Adrenal gland (tissue), 12 donors: ENCODE data around the gene MCF2L. TPM values are rescaled to one million over a fixed set of nuclear protein-coding genes. Genes with fewer than 3 reads are reported as not detected.

Source experiments
- DNase-seq, 7 donors: peaks; one replicate each; pipeline ENCODE4 v3.0.0-alpha.2; 2019 to 2020
- H3K27ac ChIP-seq, 5 donors: fragments of 200-600 bp; sonication (generic) in 4 of 5; 1 replicate in 3 of 5; 2 replicates in 2 of 5; pipeline versions ENCODE4 v1.5.1 to v1.8.0; 2016 to 2020; ENCODE audit warnings: mild to moderate bottlenecking in 1 of 5
- H3K27me3 ChIP-seq: fragments of 200-600 bp; 2 replicates; pipeline ENCODE4 v1.8.0; 2021
- H3K36me3 ChIP-seq, 2 donors: fragments of 200-600 bp; replicated peaks in 1 of 2; 1 replicate in 1 of 2; 2 replicates in 1 of 2; pipeline versions ENCODE4 v1.5.1 to v1.8.0; 2018 to 2022
- H3K4me1 ChIP-seq, 2 donors: fragments of 200-600 bp; replicated peaks in 1 of 2; 1 replicate in 1 of 2; 2 replicates in 1 of 2; pipeline versions ENCODE4 v1.5.1 to v1.8.0; 2018 to 2021
- H3K4me3 ChIP-seq, 4 donors: fragments of 200-600 bp; sonication (generic) in 3 of 4; one replicate each; pipeline ENCODE4 v1.5.1; 2016 to 2018
- H3K9me3 ChIP-seq, 3 donors: fragments of 200-600 bp; sonication (generic) in 1 of 3; replicated peaks in 1 of 3; 1 replicate in 2 of 3; 2 replicates in 1 of 3; pipeline versions ENCODE4 v1.5.1 to v1.8.0; 2016 to 2021
- POLR2A ChIP-seq, 2 donors: fragments of 450-650 bp; IDR thresholded peaks; one replicate each; pipeline ENCODE4 v1.6.1; 2017; ENCODE audit warnings: antibody characterized with exemption in 2 of 2, mild to moderate bottlenecking in 2 of 2, moderate library complexity in 1 of 2
- WGBS, 4 donors: extraction: QIAGEN DNeasy Blood & Tissue Kit in 2 of 4; methylation state at CpG; one replicate each; pipeline versions ENCODE4 v1.1.5 to v1.1.7; 2013 to 2017; 5-methylcytosine and 5-hydroxymethylcytosine counted together
- intact Hi-C, 2 donors: fragments of 100-400 bp; cut with DNase I; formaldehyde crosslinking; loops; one replicate each; pipeline versions ENCODE4 v1.14.1 to v1.15.0; 2022 to 2023
- polyA plus RNA-seq, 3 donors: library from polyadenylated mRNA; stranded (reverse); fragments of 200-250 nt in 2 of 3; fragments of 350-450 nt in 1 of 3; fragmentation: Illumina TruSeq in 1 of 3; extraction: RNeasy Lipid Tissue Mini Kit (QIAGEN cat#74804) in 1 of 3; gene quantifications; one replicate each; pipeline ENCODE4 v1.2.3, GENCODE V29; 2013 to 2014
- total RNA-seq, 9 donors: library from RNA; depleted of rRNA in 4 of 9; stranded (reverse); fragments of >200 nt in 4 of 9; fragments of 120-200 nt in 1 of 9; fragmentation: NEBNext Ultra II Directional in 1 of 9; extraction: Animal tissue kit (Norgen Biotek cat#: 25700) in 1 of 9; gene quantifications; one replicate each; pipeline versions ENCODE4 v1.1.0 to v1.2.4, GENCODE V29; 2013 to 2023
- TF ChIP-seq, protein P1 (sequence below), 6 experiments: fragments of 450-650 bp in 4 of 6; fragments of 200-600 bp in 2 of 6; sonication (generic) in 1 of 6; IDR thresholded peaks; 1 replicate in 5 of 6; 2 replicates in 1 of 6; pipeline versions ENCODE4 v1.5.1 to v1.8.0; 2016 to 2021; ENCODE audit warnings: antibody characterized with exemption in 6 of 6, mild to moderate bottlenecking in 2 of 6, moderate library complexity in 1 of 6
- donor health status: healthy with polysubstance abuse.
- donor health status: Bipolar disorder and iron deficiency.
- donor health status: DM: yes; HTN: yes; CAD: no.
- donor health status: DM: no; HTN: no; CAD: no.
- donor health status: DM: no; HTN: no; CAD: no.
- donor health status: DM: yes; HTN: yes; CAD: no.

Gene MCF2L
- total and polyA plus RNA-seq, 12 donors: 7.6 to 49.0 (median 15.3) TPM

DNA sequence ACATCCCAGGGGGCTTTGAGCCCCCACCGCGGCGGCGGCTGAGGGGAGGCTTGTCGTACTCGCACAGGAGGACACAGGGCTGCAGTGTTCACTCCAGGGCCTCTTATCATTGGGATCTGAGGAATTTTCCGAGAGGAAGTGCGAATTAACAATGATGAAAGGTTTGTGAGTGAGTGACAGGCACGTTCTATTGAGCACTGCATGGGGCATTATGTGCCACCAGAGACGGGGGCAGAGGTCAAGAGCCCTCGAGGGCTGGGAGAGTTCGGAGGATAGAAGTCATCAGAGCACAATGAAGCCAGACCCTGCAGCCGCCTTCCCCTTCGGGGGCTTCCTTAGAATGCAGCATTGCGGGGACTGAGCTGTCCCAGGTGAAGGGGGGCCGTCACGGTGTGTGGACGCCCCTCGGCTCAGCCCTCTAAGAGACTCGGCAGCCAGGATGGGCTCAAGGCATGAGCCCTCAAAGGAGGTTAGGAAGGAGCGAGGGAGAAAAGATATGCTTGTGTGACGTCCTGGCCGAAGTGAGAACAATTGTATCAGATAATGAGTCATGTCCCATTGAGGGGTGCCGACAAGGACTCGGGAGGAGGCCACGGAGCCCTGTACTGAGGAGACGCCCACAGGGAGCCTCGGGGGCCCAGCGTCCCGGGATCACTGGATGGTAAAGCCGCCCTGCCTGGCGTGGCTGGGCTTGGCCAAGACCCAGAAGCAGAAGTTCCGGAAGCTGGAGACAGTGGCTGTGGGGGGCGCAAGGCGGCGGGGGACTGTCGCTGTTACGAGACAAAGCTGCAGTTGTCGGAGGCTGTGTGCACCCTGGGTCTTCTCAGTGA is 53.9 kb downstream of the MCF2L start:
- H3K27ac ChIP-seq: peak overlapping the region in 2 of 5 donors; percentile 14 to 38
- H3K9me3 ChIP-seq: no peaks in the 10 kb centered on the region
- no peaks in the 10 kb centered on the region for H3K27me3 ChIP-seq
- intact Hi-C loops: no loop called here
- H3K4me3 ChIP-seq: no peak overlapping the region
- no peaks in the 10 kb centered on the region for H3K4me1 ChIP-seq
- 63 to 72% (median 69%) methylated on average over 27 to 39 of the region's 39 CpGs for WGBS, 4 donors
- TF ChIP-seq POLR2A (IDR thresholded peaks at IDR 0.05): no peak
- no peaks in the 10 kb centered on the region for H3K36me3 ChIP-seq
- DNase-seq: peak in 1 of 7 donors; percentile 34

DNA sequence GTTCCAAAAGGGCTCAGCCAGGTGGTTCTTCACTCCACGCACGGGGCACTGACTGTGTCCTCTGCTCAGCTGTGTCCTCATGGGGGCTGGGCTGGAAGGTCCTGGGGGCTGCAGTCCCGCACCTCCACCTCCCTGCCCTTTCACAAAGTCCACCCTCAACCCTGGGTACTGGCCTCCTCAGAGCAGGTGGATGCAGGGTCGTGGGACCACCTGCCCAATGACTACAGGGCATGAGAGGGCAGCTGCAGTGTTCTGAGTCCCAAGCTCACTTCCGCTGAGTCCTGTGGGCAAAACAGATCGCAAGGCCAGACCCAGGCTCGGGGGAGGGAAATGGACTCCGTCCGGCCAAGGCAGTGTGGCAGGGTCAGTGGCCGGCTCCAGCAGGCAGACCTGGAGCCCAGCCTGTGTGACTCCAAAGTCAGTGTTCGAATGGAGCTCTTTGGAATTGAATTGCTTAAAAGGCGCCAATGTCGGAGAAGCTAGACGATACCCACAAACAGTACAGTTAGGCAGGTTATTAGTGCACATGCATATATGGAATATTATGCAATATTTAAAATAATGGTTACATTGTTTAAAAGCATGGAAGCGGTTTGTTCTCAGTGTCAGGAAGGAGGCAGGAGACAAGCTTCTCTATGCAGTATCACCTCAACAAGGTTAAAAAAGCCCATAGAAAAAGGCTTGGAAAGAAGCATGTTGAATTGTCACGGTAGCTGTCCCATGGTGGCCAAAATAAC is 54.8 kb downstream of the MCF2L start:
- no peak overlapping the region for H3K4me3 ChIP-seq
- no peaks in the 10 kb centered on the region for H3K9me3 ChIP-seq
- no peaks in the 10 kb centered on the region for H3K36me3 ChIP-seq
- no peaks in the 10 kb centered on the region for H3K4me1 ChIP-seq
- no peaks in the 10 kb centered on the region for H3K27me3 ChIP-seq
- no peak for DNase-seq
- WGBS, 4 donors: 81 to 91% (median 85%) methylated on average over 15 to 16 of the region's 16 CpGs
- TF ChIP-seq, protein P1, sequence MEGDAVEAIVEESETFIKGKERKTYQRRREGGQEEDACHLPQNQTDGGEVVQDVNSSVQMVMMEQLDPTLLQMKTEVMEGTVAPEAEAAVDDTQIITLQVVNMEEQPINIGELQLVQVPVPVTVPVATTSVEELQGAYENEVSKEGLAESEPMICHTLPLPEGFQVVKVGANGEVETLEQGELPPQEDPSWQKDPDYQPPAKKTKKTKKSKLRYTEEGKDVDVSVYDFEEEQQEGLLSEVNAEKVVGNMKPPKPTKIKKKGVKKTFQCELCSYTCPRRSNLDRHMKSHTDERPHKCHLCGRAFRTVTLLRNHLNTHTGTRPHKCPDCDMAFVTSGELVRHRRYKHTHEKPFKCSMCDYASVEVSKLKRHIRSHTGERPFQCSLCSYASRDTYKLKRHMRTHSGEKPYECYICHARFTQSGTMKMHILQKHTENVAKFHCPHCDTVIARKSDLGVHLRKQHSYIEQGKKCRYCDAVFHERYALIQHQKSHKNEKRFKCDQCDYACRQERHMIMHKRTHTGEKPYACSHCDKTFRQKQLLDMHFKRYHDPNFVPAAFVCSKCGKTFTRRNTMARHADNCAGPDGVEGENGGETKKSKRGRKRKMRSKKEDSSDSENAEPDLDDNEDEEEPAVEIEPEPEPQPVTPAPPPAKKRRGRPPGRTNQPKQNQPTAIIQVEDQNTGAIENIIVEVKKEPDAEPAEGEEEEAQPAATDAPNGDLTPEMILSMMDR (IDR thresholded peaks at IDR 0.05): no peak
- TF ChIP-seq POLR2A (IDR thresholded peaks at IDR 0.05): no peak
- H3K27ac ChIP-seq: peak overlapping the region in 1 of 5 donors; percentile 14
- intact Hi-C loops: no loop called here

DNA sequence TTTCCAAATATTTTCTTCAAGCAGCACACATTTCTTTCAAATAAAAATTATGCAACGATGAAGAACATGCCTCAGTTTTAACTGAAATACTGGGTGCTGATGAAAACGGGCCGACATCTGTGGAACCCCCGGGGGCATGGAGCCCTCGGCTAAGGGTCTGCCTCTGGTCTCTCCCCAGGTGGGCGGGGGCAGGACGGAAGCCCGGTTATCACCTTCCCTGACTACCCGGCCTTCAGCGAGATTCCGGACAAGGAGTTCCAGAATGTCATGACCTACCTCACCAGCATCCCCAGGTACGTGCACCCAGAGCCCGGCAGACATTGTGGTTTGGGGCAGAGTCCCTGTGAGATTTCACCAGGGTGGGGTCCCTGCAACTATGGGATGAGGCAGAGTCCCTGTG is 55.5 kb downstream of the MCF2L start:
- H3K9me3 ChIP-seq: no peaks in the 10 kb centered on the region
- H3K36me3 ChIP-seq: no peaks in the 10 kb centered on the region
- H3K27me3 ChIP-seq: no peaks in the 10 kb centered on the region
- TF ChIP-seq POLR2A (IDR thresholded peaks at IDR 0.05): no peak
- DNase-seq: no peak
- H3K4me1 ChIP-seq: no peaks in the 10 kb centered on the region
- H3K27ac ChIP-seq: no peak overlapping the region
- 79 to 92% (median 85%) methylated on average over 7 to 13 of the region's 13 CpGs for WGBS, 4 donors
- intact Hi-C loops: no loop called here
- H3K4me3 ChIP-seq: no peak overlapping the region

DNA sequence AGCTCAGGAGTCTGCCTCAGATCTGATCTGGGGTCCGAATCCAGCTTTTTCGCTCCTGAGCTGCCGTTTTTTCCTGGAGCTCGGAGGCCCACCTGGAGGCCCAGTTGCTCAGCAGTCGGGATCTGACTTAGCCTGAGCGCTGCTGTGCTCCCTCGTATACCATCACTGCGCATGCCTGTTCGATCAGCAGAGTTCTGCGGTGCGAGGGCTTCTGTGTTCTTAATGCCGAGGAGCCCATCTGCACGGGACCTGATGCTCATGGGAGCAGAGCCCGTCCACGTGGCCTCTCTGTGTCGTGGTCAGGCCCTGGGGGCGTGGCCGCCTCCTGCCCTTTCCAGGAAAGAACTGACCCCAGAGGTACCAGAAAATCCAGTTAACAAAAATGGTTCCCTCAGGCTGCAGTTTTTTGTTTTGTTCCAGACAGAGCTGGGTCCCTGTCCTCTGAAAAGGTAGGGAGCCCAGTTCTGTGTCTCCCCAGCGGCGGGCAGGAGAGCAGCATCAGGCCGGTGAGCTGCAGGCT is 57.4 kb downstream of the MCF2L start:
- H3K4me1 ChIP-seq: no peaks in the 10 kb centered on the region
- TF ChIP-seq POLR2A (IDR thresholded peaks at IDR 0.05): no peak
- TF ChIP-seq, protein P1 (IDR thresholded peaks at IDR 0.05): no peak
- peak overlapping the region in 1 of 5 donors; percentile 54 for H3K27ac ChIP-seq
- intact Hi-C loops: no loop called here
- H3K9me3 ChIP-seq: no peaks in the 10 kb centered on the region
- H3K27me3 ChIP-seq: no peaks in the 10 kb centered on the region
- 72 to 87% (median 77%) methylated on average over 13 to 21 of the region's 21 CpGs for WGBS, 4 donors
- no peaks in the 10 kb centered on the region for H3K36me3 ChIP-seq
- no peak for DNase-seq
- no peak overlapping the region for H3K4me3 ChIP-seq

DNA sequence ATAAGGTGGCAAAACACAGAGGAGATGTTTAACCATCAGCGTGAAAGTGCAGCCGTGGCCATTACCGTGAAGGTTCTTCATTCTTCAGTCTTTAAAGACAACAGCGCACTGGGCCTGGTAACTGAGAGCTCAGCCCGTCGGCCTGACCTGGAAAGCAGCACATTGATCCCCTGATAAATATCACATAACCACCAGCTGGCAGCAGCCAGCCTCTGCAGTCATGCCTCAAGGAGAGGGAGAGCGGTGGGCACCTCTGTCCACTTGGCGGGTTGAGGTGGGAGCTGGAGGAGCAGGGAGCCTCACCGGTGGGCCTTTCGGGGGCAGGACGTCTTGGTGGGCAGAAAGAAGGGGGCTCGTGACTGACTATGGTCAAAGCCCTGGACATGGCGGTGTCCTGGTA is 58.1 kb downstream of the MCF2L start:
- no peak overlapping the region for H3K4me3 ChIP-seq
- H3K27ac ChIP-seq: peak overlapping the region in 1 of 5 donors; percentile 54
- DNase-seq: peak in 1 of 7 donors; percentile 78
- no peaks in the 10 kb centered on the region for H3K9me3 ChIP-seq
- TF ChIP-seq POLR2A (IDR thresholded peaks at IDR 0.05): no peak
- TF ChIP-seq, protein P1 (IDR thresholded peaks at IDR 0.05): no peak
- no peaks in the 10 kb centered on the region for H3K4me1 ChIP-seq
- intact Hi-C loops: no loop called here
- H3K27me3 ChIP-seq: no peaks in the 10 kb centered on the region
- WGBS, 4 donors: 80 to 90% (median 83%) methylated on average over 10 to 13 of the region's 13 CpGs
- no peaks in the 10 kb centered on the region for H3K36me3 ChIP-seq
